ENCODE measurements around the gene IPO4. TPM values are rescaled to one million over a fixed set of nuclear protein-coding genes. Genes with fewer than 3 reads are reported as not detected.

IPO4 gene
- total and polyA plus RNA-seq, 2 of the 13 experiments (the other 11 are each of a cell fraction or from before 2014, with no cell fraction given) = 39.0 to 179 TPM

GRCh38 chr14:24141097-24141880 is 47.3 kb downstream of the IPO4 start, which contains the start of gene EMC9 (continued):
- peak; percentile 92 for TF ChIP-seq ZBTB25 (CRISPR knock-in tag; IDR thresholded peaks at IDR 0.05)
- TF ChIP-seq KDM5B (CRISPR knock-in tag; IDR thresholded peaks at IDR 0.05; ENCODE audit: borderline replicate concordance) = peak; percentile 99
- peak; percentile 86 for TF ChIP-seq USF2 (IDR thresholded peaks at IDR 0.05; ENCODE audit: low read depth, low read length)
- no peak for TF ChIP-seq USF2 (CRISPR knock-in tag; IDR thresholded peaks at IDR 0.05; ENCODE audit: borderline replicate concordance)
- TF ChIP-seq SOX6 (IDR thresholded peaks at IDR 0.05) = no peak
- TF ChIP-seq SOX6 (CRISPR knock-in tag; IDR thresholded peaks at IDR 0.05) = peak; percentile 67
- TF ChIP-seq ZNF263 (CRISPR knock-in tag; IDR thresholded peaks at IDR 0.05) = peak; percentile 9; the same call in 1 of the 2 replicates
- peak; percentile 90; the same call in 1 of the 2 replicates for TF ChIP-seq CREBL2 (CRISPR knock-in tag; IDR thresholded peaks at IDR 0.05; ENCODE audit: borderline replicate concordance)
- TF ChIP-seq ZBTB7B (CRISPR knock-in tag; IDR thresholded peaks at IDR 0.05) = peak; percentile 71; the same call in 1 of the 2 replicates
- peak; percentile 99 for TF ChIP-seq TAF1 (CRISPR knock-in tag; IDR thresholded peaks at IDR 0.05)
- peak; percentile 95; the same call in 1 of the 2 replicates for TF ChIP-seq ZNF766 (CRISPR knock-in tag; IDR thresholded peaks at IDR 0.05; ENCODE audit: borderline replicate concordance)
- TF ChIP-seq CCAR2 (optimal IDR thresholded peaks at IDR 0.05; ENCODE audit: low read depth, low read length) = peak; percentile 27
- TF ChIP-seq ZNF770 (CRISPR knock-in tag; IDR thresholded peaks at IDR 0.05) = no peak
- peak; percentile 95 for TF ChIP-seq MXD1 (CRISPR knock-in tag; IDR thresholded peaks at IDR 0.05)
- peak; percentile 98 for TF ChIP-seq GTF3A (CRISPR knock-in tag; conservative IDR thresholded peaks at IDR 0.05)
- TF ChIP-seq TCF12 (IDR thresholded peaks at IDR 0.05) = no peak
- peak; percentile 78 for TF ChIP-seq TCF12 (CRISPR knock-in tag; IDR thresholded peaks at IDR 0.05)
- TF ChIP-seq NONO (IDR thresholded peaks at IDR 0.05) = no peak
- TF ChIP-seq NONO (CRISPR knock-in tag; conservative IDR thresholded peaks at IDR 0.05) = no peak
- peak; percentile 99 for TF ChIP-seq ZNF704 (CRISPR knock-in tag; IDR thresholded peaks at IDR 0.05; ENCODE audit: borderline replicate concordance)
- peak; percentile 100 for TF ChIP-seq AGO2 (optimal IDR thresholded peaks at IDR 0.05; ENCODE audit: low read depth, low read length)
- peak; percentile 96 for TF ChIP-seq WIZ (CRISPR knock-in tag; IDR thresholded peaks at IDR 0.05)
- no peak; the same call in 1 of the 2 replicates for TF ChIP-seq DR1 (CRISPR knock-in tag; IDR thresholded peaks at IDR 0.05)

Measured in HepG2 (cell line).